Prostate gland (tissue), 2 donors: ENCODE results near the gene CDC40.

Experiments used
- CTCF ChIP-seq, 4 experiments: fragments of 200-600 bp in 2 of 4; fragments of 450-650 bp in 2 of 4; sonication (generic) in 2 of 4; IDR thresholded peaks; 1 replicate in 3 of 4; 2 replicates in 1 of 4; pipeline ENCODE4 v1.5.1; 2016 to 2019; ENCODE audit warnings: antibody characterized with exemption in 4 of 4, mild to moderate bottlenecking in 2 of 4, moderate library complexity in 2 of 4
- POLR2A ChIP-seq: fragments of 450-650 bp; IDR thresholded peaks from one replicate; pipeline ENCODE4 v1.6.1; 2016; ENCODE audit warnings: antibody characterized with exemption, mild to moderate bottlenecking

- TF ChIP-seq CTCF (IDR thresholded peaks at IDR 0.05) = no peak
- TF ChIP-seq POLR2A = no peak
These were observed 31.5 kb downstream of the CDC40 start for GRCh38 chr6:110211753-110212152.
